B cell (primary cell): Measurements from ENCODE around the gene SYCP3. TPM values are rescaled to one million over a fixed set of nuclear protein-coding genes. Genes with fewer than 3 reads are reported as not detected.
A peak's percentile ranks its signal among the peaks of the same experiment; 100 is the strongest.

ENCODE experiments used
- ATAC-seq: fragments of 200-7000 bp; cut with Tn5 transposase; one replicate; pipeline ENCODE4 v1.10.0; 2021; ENCODE audit warnings: low read depth, mild to moderate bottlenecking, moderate number of reproducible peaks, moderate library complexity
- CTCF ChIA-PET: fragments of 350-600 bp; sonication (Branson Sonifier 250); formaldehyde crosslinking; loops from one replicate; lab custom pipeline; 2021; ENCODE audit warnings: antibody characterized with exemption, inconsistent platforms; lab: Charles Lee
- POLR2A ChIA-PET: fragments of 350-600 bp; sonication (Branson Sonifier 250); formaldehyde crosslinking; loops from one replicate; lab custom pipeline; 2021; ENCODE audit warnings: antibody characterized with exemption; lab: Charles Lee
- DNase-seq: peaks from one replicate; pipeline ENCODE4 v3.0.0; 2013
- H2AFZ ChIP-seq: 2 replicates; pipeline ENCODE4 v1.6.1; 2012; ENCODE audit warnings: mild to moderate bottlenecking, low read depth, low read length; ENCODE audit not compliant: insufficient read depth, poor library complexity, severe bottlenecking
- H3K27ac ChIP-seq, 2 donors: 1 replicate in 1 of 2; 2 replicates in 1 of 2; pipeline ENCODE4 v1.5.1; 2012 to 2013; ENCODE audit warnings: low read length in 2 of 2, mild to moderate bottlenecking in 2 of 2, moderate library complexity in 1 of 2
- H3K27me3 ChIP-seq, 4 experiments: fragments of 200-600 bp in 1 of 4; sonication (generic) in 1 of 4; replicated peaks in 1 of 4; 1 replicate in 2 of 4; 2 replicates in 2 of 4; pipeline versions ENCODE4 v1.6.1 to v1.7.0; 2013 to 2016; ENCODE audit warnings: low read length in 3 of 4, mild to moderate bottlenecking in 2 of 4, mixed read lengths in 1 of 4, moderate library complexity in 1 of 4; ENCODE audit not compliant: insufficient read depth in 4 of 4, control insufficient read depth in 3 of 4; ENCODE audit errors: control extremely low read depth in 1 of 4
- H3K36me3 ChIP-seq, 2 experiments: replicated peaks in 1 of 2; 1 replicate in 1 of 2; 2 replicates in 1 of 2; pipeline versions ENCODE4 v1.6.1 to v1.7.1; 2013; ENCODE audit warnings: low read length in 1 of 2; ENCODE audit not compliant: insufficient read depth in 2 of 2, control insufficient read depth in 1 of 2; ENCODE audit errors: control extremely low read depth in 1 of 2, extremely low read depth in 1 of 2
- H3K4me1 ChIP-seq, 2 donors: fragments of 200-600 bp in 1 of 2; sonication (generic) in 1 of 2; 1 replicate in 1 of 2; 2 replicates in 1 of 2; pipeline versions ENCODE4 v1.5.1 to v1.6.1; 2013 to 2017; ENCODE audit warnings: low read length in 2 of 2; ENCODE audit not compliant: control insufficient read depth in 2 of 2, insufficient read depth in 2 of 2
- H3K4me2 ChIP-seq: replicated peaks from 2 replicates; pipeline ENCODE3; 2012; ENCODE audit warnings: mild to moderate bottlenecking, low read depth, low read length; ENCODE audit not compliant: poor library complexity, severe bottlenecking
- H3K4me3 ChIP-seq, 5 experiments: fragments of 200-600 bp in 1 of 5; sonication (generic) in 1 of 5; 1 replicate in 3 of 5; 2 replicates in 2 of 5; pipeline versions ENCODE4 v1.5.1 to v1.7.0; 2011 to 2016; ENCODE audit warnings: low read length in 4 of 5, mild to moderate bottlenecking in 4 of 5, low read depth in 2 of 5, control low read depth in 1 of 5, moderate library complexity in 1 of 5; ENCODE audit not compliant: insufficient read depth in 1 of 5; ENCODE audit errors: control extremely low read depth in 1 of 5, extremely low read depth in 1 of 5
- H3K79me2 ChIP-seq: fragments of 200-600 bp; sonication (generic); one replicate; pipeline ENCODE4 v1.6.0; 2016; ENCODE audit warnings: low read length; ENCODE audit not compliant: control insufficient read depth, insufficient read depth
- H3K9ac ChIP-seq: fragments of 200-600 bp; sonication (generic); 2 replicates; pipeline ENCODE4 v1.6.1; 2017; ENCODE audit warnings: mild to moderate bottlenecking, low read length, moderate library complexity
- H3K9me3 ChIP-seq, 3 donors: one replicate each; pipeline versions ENCODE4 v1.6.1 to v1.7.1; 2013; ENCODE audit warnings: low read length in 2 of 3; ENCODE audit not compliant: control insufficient read depth in 2 of 3, insufficient read depth in 1 of 3; ENCODE audit errors: control extremely low read depth in 1 of 3
- H4K20me1 ChIP-seq: 2 replicates; pipeline ENCODE4 v1.6.0; 2012; ENCODE audit warnings: mild to moderate bottlenecking, low read length; ENCODE audit not compliant: insufficient read depth, control insufficient read depth, poor library complexity, severe bottlenecking
- H3K27ac Mint-ChIP-seq: one replicate; pipeline ENCODE4 v1.8.0; 2021; ENCODE audit warnings: mixed read lengths
- H3K27me3 Mint-ChIP-seq: one replicate; pipeline ENCODE4 v1.8.0; 2021; ENCODE audit warnings: mixed read lengths
- H3K4me1 Mint-ChIP-seq: one replicate; pipeline ENCODE4 v1.8.0; 2021; ENCODE audit warnings: mixed read lengths
- H3K4me3 Mint-ChIP-seq: one replicate; pipeline ENCODE4 v1.8.0; 2021; ENCODE audit warnings: mixed read lengths
- H3K9me3 Mint-ChIP-seq: one replicate; pipeline ENCODE4 v1.8.0; 2022; ENCODE audit warnings: mixed read lengths; ENCODE audit not compliant: insufficient read depth
- EZH2 ChIP-seq: IDR thresholded peaks from 2 replicates; pipeline ENCODE4 v1.6.1; 2012; ENCODE audit warnings: borderline replicate concordance, low read depth, mild to moderate bottlenecking, moderate library complexity, low read length; ENCODE audit not compliant: insufficient read depth, poor library complexity, severe bottlenecking
- WGBS: methylation state at CpG from one replicate; pipeline ENCODE4 v1.1.5; 2013; ENCODE audit warnings: missing lambda C conversion rate; ENCODE audit not compliant: insufficient coverage; 5-methylcytosine and 5-hydroxymethylcytosine counted together
- intact Hi-C: fragments of 100-400 bp; cut with micrococcal nuclease; formaldehyde crosslinking; loops from one replicate; pipeline ENCODE4 v1.10.0; 2022
- polyA plus RNA-seq: library from polyadenylated mRNA; depleted of rRNA; stranded (reverse); fragments of >200 nt; gene quantifications from 2 replicates; pipeline ENCODE4 v1.2.3, GENCODE V29; 2012
- total RNA-seq, 2 donors: library from RNA; stranded (reverse); fragments of 120-200 nt in 1 of 2; gene quantifications; 1 replicate in 1 of 2; 2 replicates in 1 of 2; pipeline versions ENCODE4 v1.2.3 to v1.2.4, GENCODE V29; 2013 to 2022
- TF ChIP-seq, protein P1 (sequence below): fragments of 200-600 bp; IDR thresholded peaks from one replicate; pipeline ENCODE4 v1.8.0; 2022; ENCODE audit warnings: antibody characterized with exemption, mild to moderate bottlenecking

Gene SYCP3
- total and polyA plus RNA-seq, 2 donors (not counting 1 experiment from before 2014, with no cell fraction given) = 0.04 to 0.12 TPM

DNA sequence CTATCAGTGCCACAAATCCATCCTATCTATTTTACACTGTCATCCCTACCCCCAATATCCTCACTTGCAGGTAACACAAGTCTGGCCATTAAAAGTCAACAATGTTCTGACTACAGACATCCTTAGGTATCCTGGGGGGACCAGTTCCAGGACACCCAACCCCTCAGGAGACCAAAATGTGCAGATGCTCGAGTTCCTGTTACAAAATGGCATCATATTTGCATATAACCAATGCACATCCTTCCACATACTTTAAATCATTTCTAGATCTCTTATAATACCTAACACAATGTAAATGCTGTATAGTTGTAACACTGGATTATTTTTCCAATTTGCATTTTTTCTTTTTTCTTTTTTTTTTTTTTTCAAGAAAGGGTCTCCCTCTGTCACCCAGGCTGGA is 6.9 kb downstream of the SYCP3 start:
- WGBS = no CpG with 5 or more reads among the region's 1 CpG
- Mint-ChIP-seq H3K4me3 (no peak overlapping the region), H3K27me3 (no peaks in the 10 kb centered on the region), H3K4me1 (peaks cover 16% of the 10 kb centered on the region), H3K27ac (peak overlapping the region; percentile 24), H3K9me3 (no peaks in the 10 kb centered on the region)
- peak overlapping the region; percentile 12 for H3K4me2 ChIP-seq
- ChIA-PET CTCF (interaction anchor here (1.4 to 2.0 kb wide), 2 partner anchors 10 to 162 kb away, joined by 5 to 8 read pairs; no protein-coding TSS in a partner anchor), POLR2A (no interaction called here)
- no peak overlapping the region for H2AFZ ChIP-seq
- TF ChIP-seq, protein P1, sequence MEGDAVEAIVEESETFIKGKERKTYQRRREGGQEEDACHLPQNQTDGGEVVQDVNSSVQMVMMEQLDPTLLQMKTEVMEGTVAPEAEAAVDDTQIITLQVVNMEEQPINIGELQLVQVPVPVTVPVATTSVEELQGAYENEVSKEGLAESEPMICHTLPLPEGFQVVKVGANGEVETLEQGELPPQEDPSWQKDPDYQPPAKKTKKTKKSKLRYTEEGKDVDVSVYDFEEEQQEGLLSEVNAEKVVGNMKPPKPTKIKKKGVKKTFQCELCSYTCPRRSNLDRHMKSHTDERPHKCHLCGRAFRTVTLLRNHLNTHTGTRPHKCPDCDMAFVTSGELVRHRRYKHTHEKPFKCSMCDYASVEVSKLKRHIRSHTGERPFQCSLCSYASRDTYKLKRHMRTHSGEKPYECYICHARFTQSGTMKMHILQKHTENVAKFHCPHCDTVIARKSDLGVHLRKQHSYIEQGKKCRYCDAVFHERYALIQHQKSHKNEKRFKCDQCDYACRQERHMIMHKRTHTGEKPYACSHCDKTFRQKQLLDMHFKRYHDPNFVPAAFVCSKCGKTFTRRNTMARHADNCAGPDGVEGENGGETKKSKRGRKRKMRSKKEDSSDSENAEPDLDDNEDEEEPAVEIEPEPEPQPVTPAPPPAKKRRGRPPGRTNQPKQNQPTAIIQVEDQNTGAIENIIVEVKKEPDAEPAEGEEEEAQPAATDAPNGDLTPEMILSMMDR = no peak
- no peak for TF ChIP-seq EZH2
- H3K9ac ChIP-seq = no peak overlapping the region
- H3K36me3 ChIP-seq = peaks cover 0 to 4% of the 10 kb centered on the region in 2 experiments
- intact Hi-C loops = loop anchor here (1.0 kb wide), 1 partner anchor 11 kb away; no protein-coding TSS in a partner anchor
- no peaks in the 10 kb centered on the region for H3K9me3 ChIP-seq
- H3K27ac ChIP-seq = no peak overlapping the region
- peaks cover 8% of the 10 kb centered on the region in 2 donors for H3K4me1 ChIP-seq
- no peak overlapping the region for H3K4me3 ChIP-seq
- DNase-seq (peak; percentile 39), ATAC-seq (peak; percentile 41)
- no peaks in the 10 kb centered on the region for H3K27me3 ChIP-seq
- H4K20me1 ChIP-seq = no peaks in the 10 kb centered on the region
- H3K79me2 ChIP-seq = no peaks in the 10 kb centered on the region

DNA sequence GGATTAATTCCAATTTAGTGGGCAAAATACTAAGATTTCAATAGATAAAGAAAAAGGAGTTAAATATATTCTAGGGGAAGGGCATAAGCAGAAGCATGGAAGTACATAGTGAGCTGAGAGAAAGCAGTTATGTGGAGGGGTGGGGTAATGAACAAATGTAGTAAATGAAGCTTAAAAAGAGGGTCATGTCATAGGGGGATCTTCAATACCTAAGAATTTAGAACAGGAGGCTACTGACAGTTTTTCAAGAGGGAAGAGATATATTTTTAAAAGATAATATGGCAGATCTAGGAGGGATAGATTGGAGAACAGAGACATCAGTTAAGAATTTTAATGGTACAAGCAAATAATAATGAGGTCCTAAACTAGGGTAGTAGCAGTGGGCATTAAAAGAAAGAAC is 9.4 kb downstream of the SYCP3 start:
- Mint-ChIP-seq H3K9me3 (no peaks in the 10 kb centered on the region), H3K4me1 (peaks cover 16% of the 10 kb centered on the region), H3K27me3 (no peaks in the 10 kb centered on the region), H3K27ac (peak overlapping the region; percentile 34), H3K4me3 (no peak overlapping the region)
- Histone ChIP-seq H3K4me3 (no peak overlapping the region), H4K20me1 (no peaks in the 10 kb centered on the region), H3K36me3 (peaks cover 6 to 14% of the 10 kb centered on the region in 2 experiments), H3K4me2 (no peak overlapping the region), H3K27ac (peak overlapping the region in 1 of 2 donors; percentile 28), H3K9me3 (no peaks in the 10 kb centered on the region), H3K79me2 (no peaks in the 10 kb centered on the region), H2AFZ (no peak overlapping the region), H3K4me1 (peaks cover 8% of the 10 kb centered on the region in 2 donors), H3K9ac (no peak overlapping the region), H3K27me3 (no peaks in the 10 kb centered on the region)
- DNase-seq (no peak), ATAC-seq (no peak)
- CTCF ChIA-PET = interaction anchor here (0.9 to 2.4 kb wide), 3 partner anchors 14 to 47 kb away, joined by 3 to 9 read pairs (median 4); no protein-coding TSS in a partner anchor
- intact Hi-C loops = loop anchor here (5.0 kb wide), 1 partner anchor 32 kb away; no protein-coding TSS in a partner anchor
- TF ChIP-seq EZH2 = no peak
- TF ChIP-seq, protein P1 = no peak
- POLR2A ChIA-PET = no interaction called here
